Gastrocnemius medialis (tissue), 4 donors: ENCODE data around the gene SARS2. TPM values are rescaled to one million over a fixed set of nuclear protein-coding genes. Genes with fewer than 3 reads are reported as not detected.
A peak's percentile ranks its signal among the peaks of the same experiment; 100 is the strongest.
"Not testable (repeated sequence)": the region's sequence is repeated elsewhere in the genome, so short reads cannot be mapped to it uniquely, and the experiment has no call there.

ENCODE experiments used
- ATAC-seq, 2 donors: fragments of 150-250 bp; one replicate each; pipeline ENCODE4 v1.9.1; 2016
- DNase-seq, 2 donors: peaks; one replicate each; pipeline ENCODE4 v3.0.0-alpha.2; 2019
- H3K27ac ChIP-seq, 4 donors: fragments of 200-600 bp; sonication (generic); 1 replicate in 1 of 4; 2 replicates in 3 of 4; pipeline ENCODE4 v1.5.1; 2016 to 2018; ENCODE audit warnings: mild to moderate bottlenecking in 2 of 4, moderate library complexity in 1 of 4
- H3K27me3 ChIP-seq, 3 donors: fragments of 200-600 bp; sonication (generic) in 2 of 3; 1 replicate in 1 of 3; 2 replicates in 2 of 3; pipeline versions ENCODE4 v1.5.1 to v1.6.0; 2016 to 2019; ENCODE audit warnings: mild to moderate bottlenecking in 1 of 3, moderate library complexity in 1 of 3
- H3K36me3 ChIP-seq, 2 donors: fragments of 200-600 bp; sonication (generic) in 1 of 2; one replicate each; pipeline ENCODE4 v1.5.1; 2017 to 2018
- H3K4me1 ChIP-seq, 2 donors: fragments of 200-600 bp; sonication (generic) in 1 of 2; one replicate each; pipeline ENCODE4 v1.5.1; 2016 to 2017; ENCODE audit warnings: mild to moderate bottlenecking in 2 of 2
- H3K4me3 ChIP-seq, 4 donors: fragments of 200-600 bp; sonication (generic) in 3 of 4; 1 replicate in 1 of 4; 2 replicates in 3 of 4; pipeline ENCODE4 v1.5.1; 2016 to 2019; ENCODE audit warnings: mild to moderate bottlenecking in 2 of 4
- H3K9me3 ChIP-seq, 3 donors: fragments of 200-600 bp; sonication (generic) in 2 of 3; 1 replicate in 1 of 3; 2 replicates in 2 of 3; pipeline ENCODE4 v1.5.1; 2016 to 2019
- CTCF ChIP-seq, 5 experiments: fragments of 450-650 bp in 3 of 5; fragments of 200-600 bp in 2 of 5; sonication (generic) in 2 of 5; IDR thresholded peaks in 4 of 5; conservative IDR thresholded peaks in 1 of 5; 1 replicate in 4 of 5; 2 replicates in 1 of 5; pipeline ENCODE4 v1.5.1; 2016 to 2019; ENCODE audit warnings: antibody characterized with exemption in 5 of 5, mild to moderate bottlenecking in 3 of 5, moderate library complexity in 3 of 5
- POLR2A ChIP-seq, 2 donors: fragments of 450-650 bp; IDR thresholded peaks; one replicate each; pipeline ENCODE4 v1.6.1; 2017; ENCODE audit warnings: antibody characterized with exemption in 2 of 2, mild to moderate bottlenecking in 2 of 2, moderate library complexity in 2 of 2
- in situ Hi-C, 4 donors: fragments of 200-750 bp; cut with MboI; loops; one replicate each; pipeline versions ENCODE4 v1.15.0 to v1.8.0; 2017; ENCODE audit warnings: low sequenced_read_pairs in 4 of 4
- intact Hi-C: fragments of 100-400 bp; cut with DNase I; formaldehyde crosslinking; loops from one replicate; pipeline ENCODE4 v1.15.1; 2023; ENCODE audit warnings: low total_unique reads
- total RNA-seq, 4 donors: library from RNA; depleted of rRNA; stranded (reverse); fragments of >200 nt; gene quantifications; one replicate each; pipeline versions ENCODE4 v1.1.0 to v1.2.3, GENCODE V29; 2016

Gene SARS2
- total RNA-seq, 4 donors from 2014 or later, result 12.1 to 30.0 (median 27.8) TPM

- in situ Hi-C loops, result no loop called here
- Histone ChIP-seq H3K9me3 (no peaks in the 10 kb centered on the region), H3K4me1 (peaks cover 3 to 6% of the 10 kb centered on the region in 2 donors), H3K4me3 (no peak overlapping the region), H3K27me3 (no peaks in the 10 kb centered on the region), H3K27ac (no peak overlapping the region), H3K36me3 (peaks cover 0 to 18% of the 10 kb centered on the region in 2 donors)
- DNase-seq, result no peak
- intact Hi-C loops, result no loop called here
- ATAC-seq, result no peak
- TF ChIP-seq CTCF (IDR thresholded peaks at IDR 0.05 in 4 of 5, conservative IDR thresholded peaks at IDR 0.05 in 1 of 5) (no peak), POLR2A (IDR thresholded peaks at IDR 0.05) (no peak)
These were observed 54.7 kb downstream of the SARS2 start for GRCh38 chr19:38875656-38876395.

GRCh38 chr19:38873400-38873799 lies 57.2 kb downstream of the SARS2 start:
- peak overlapping the region in 1 of 4 donors; percentile 46 for H3K27ac ChIP-seq
- in situ Hi-C loops, H3K4me1 ChIP-seq, DNase-seq, ATAC-seq, H3K9me3 ChIP-seq, H3K36me3 ChIP-seq, H3K27me3 ChIP-seq, H3K4me3 ChIP-seq: not testable (repeated sequence)
- intact Hi-C loops, result loop anchor here (5.0 kb wide), 1 partner anchor 106 kb away; no protein-coding TSS in a partner anchor

GRCh38 chr19:38870612-38871011 lies 60.0 kb downstream of the SARS2 start:
- H3K27ac ChIP-seq, result peak overlapping the region in 1 of 4 donors; percentile 65
- H3K27me3 ChIP-seq, result no peaks in the 10 kb centered on the region
- TF ChIP-seq CTCF (IDR thresholded peaks at IDR 0.05 in 4 of 5, conservative IDR thresholded peaks at IDR 0.05 in 1 of 5), result no peak
- no peak for TF ChIP-seq POLR2A (IDR thresholded peaks at IDR 0.05)
- peaks cover 0 to 6% of the 10 kb centered on the region in 2 donors for H3K4me1 ChIP-seq
- DNase-seq, result no peak
- H3K9me3 ChIP-seq, result no peaks in the 10 kb centered on the region
- ATAC-seq, result no peak
- no peaks in the 10 kb centered on the region for H3K36me3 ChIP-seq
- in situ Hi-C loops (no loop called here), intact Hi-C loops (loop anchor here (1.0 to 5.0 kb wide), 2 partner anchors 18 to 103 kb away; no protein-coding TSS in a partner anchor)
- H3K4me3 ChIP-seq, result no peak overlapping the region

- peak overlapping the region; percentile 33 to 56 (median 48) for H3K4me3 ChIP-seq
- H3K4me1 ChIP-seq, result peaks cover 0 to 6% of the 10 kb centered on the region in 2 donors
- no peaks in the 10 kb centered on the region for H3K27me3 ChIP-seq
- DNase-seq (peak in 1 of 2 donors; percentile 79), ATAC-seq (peak; percentile 64 to 79)
- H3K9me3 ChIP-seq, result no peaks in the 10 kb centered on the region
- TF ChIP-seq POLR2A (IDR thresholded peaks at IDR 0.05) (no peak), CTCF (IDR thresholded peaks at IDR 0.05 in 4 of 5, conservative IDR thresholded peaks at IDR 0.05 in 1 of 5) (peak; percentile 63 to 89 (median 77))
- intact Hi-C loops (loop anchor here (1.0 to 5.0 kb wide), 2 partner anchors 18 to 103 kb away; no protein-coding TSS in a partner anchor), in situ Hi-C loops (no loop called here)
- peak overlapping the region; percentile 20 to 65 (median 47) for H3K27ac ChIP-seq
- no peaks in the 10 kb centered on the region for H3K36me3 ChIP-seq
These were observed 60.5 kb downstream of the SARS2 start for GRCh38 chr19:38869836-38870607.
